ENCODE measurements around the gene MRAS. TPM values are rescaled to one million over a fixed set of nuclear protein-coding genes. Genes with fewer than 3 reads are reported as not detected.

MRAS gene
- total RNA-seq, result 405 TPM
- long read RNA-seq, full-length matches to known transcripts, result 201 of 591 reads
- long read RNA-seq, partial matches to known transcripts, result 101 of 591 reads
- long read RNA-seq, other reads (novel, unspliced or antisense), result 289 of 591 reads

- peak; percentile 93 for DNase-seq
- peak; percentile 81 for ATAC-seq
- intact Hi-C loops (cut with micrococcal nuclease), result no loop called here
Observed at GRCh38 chr3:138347960-138348753, at the start of gene MRAS. Gene MRAS, plus strand, starts transcription at chr3:138348579. Its CDS starts 24,305 bp downstream, at chr3:138372884.

- ATAC-seq (no peak), DNase-seq (no peak)
- intact Hi-C loops (cut with micrococcal nuclease), result no loop called here
Observed at GRCh38 chr3:138300647-138301046, 47.7 kb upstream of the MRAS start.

GRCh38 chr3:138303474-138303873, 44.9 kb upstream of the MRAS start:
- no peak for DNase-seq
- no peak for ATAC-seq
- intact Hi-C loops (cut with micrococcal nuclease), result no loop called here

GRCh38 chr3:138307899-138308298, 40.5 kb upstream of the MRAS start:
- intact Hi-C loops (cut with micrococcal nuclease), result no loop called here
- DNase-seq (no peak), ATAC-seq (no peak)

GRCh38 chr3:138308783-138309182, 39.6 kb upstream of the MRAS start:
- intact Hi-C loops (cut with micrococcal nuclease), result no loop called here
- ATAC-seq (no peak), DNase-seq (no peak)

GRCh38 chr3:138310494-138310893, 37.9 kb upstream of the MRAS start:
- intact Hi-C loops (cut with micrococcal nuclease), result no loop called here
- DNase-seq, result no peak
- no peak for ATAC-seq

GRCh38 chr3:138314751-138315150, 33.6 kb upstream of the MRAS start:
- DNase-seq (no peak), ATAC-seq (no peak)
- intact Hi-C loops (cut with micrococcal nuclease), result no loop called here

GRCh38 chr3:138317687-138318086, 30.7 kb upstream of the MRAS start:
- DNase-seq, result no peak

GRCh38 chr3:138323971-138324370, 24.4 kb upstream of the MRAS start:
- intact Hi-C loops (cut with micrococcal nuclease), result no loop called here
- DNase-seq, result no peak
- ATAC-seq, result no peak

More at GRCh38 chr3:138317687-138318086, 30.7 kb upstream of the MRAS start:
- intact Hi-C loops (cut with micrococcal nuclease), result no loop called here
- no peak for ATAC-seq

- DNase-seq (no peak), ATAC-seq (no peak)
- intact Hi-C loops (cut with micrococcal nuclease), result no loop called here
Observed at GRCh38 chr3:138325990-138326389, 22.4 kb upstream of the MRAS start.

- DNase-seq (no peak), ATAC-seq (no peak)
- intact Hi-C loops (cut with micrococcal nuclease), result no loop called here
Observed at GRCh38 chr3:138326866-138327595, 21.3 kb upstream of the MRAS start.

- no peak for ATAC-seq
- intact Hi-C loops (cut with micrococcal nuclease), result no loop called here
- no peak for DNase-seq
Observed at GRCh38 chr3:138327831-138328230, 20.5 kb upstream of the MRAS start.

GRCh38 chr3:138328341-138328740, 20.0 kb upstream of the MRAS start:
- no peak for ATAC-seq
- intact Hi-C loops (cut with micrococcal nuclease), result no loop called here
- no peak for DNase-seq

GRCh38 chr3:138329127-138329983, 19.0 kb upstream of the MRAS start, which contains the start of gene NME9:
Gene NME9, minus strand, starts transcription at chr3:138329851. Its CDS starts 516 bp downstream, at chr3:138329335.
- intact Hi-C loops (cut with micrococcal nuclease), result no loop called here
- ATAC-seq (peak; percentile 97), DNase-seq (peak; percentile 94)

- intact Hi-C loops (cut with micrococcal nuclease), result no loop called here
- ATAC-seq, result no peak
- no peak for DNase-seq
Observed at GRCh38 chr3:138329984-138330293, 18.4 kb upstream of the MRAS start.

- no peak for DNase-seq
- no peak for ATAC-seq
Observed at GRCh38 chr3:138331143-138331894, 17.1 kb upstream of the MRAS start.

GRCh38 chr3:138332472-138333073, 15.8 kb upstream of the MRAS start:
- DNase-seq (no peak), ATAC-seq (no peak)
- intact Hi-C loops (cut with micrococcal nuclease), result no loop called here

More at GRCh38 chr3:138331143-138331894, 17.1 kb upstream of the MRAS start:
- intact Hi-C loops (cut with micrococcal nuclease), result no loop called here

- intact Hi-C loops (cut with micrococcal nuclease), result no loop called here
Observed at GRCh38 chr3:138334608-138335007, 13.8 kb upstream of the MRAS start.

More at GRCh38 chr3:138334608-138335007, 13.8 kb upstream of the MRAS start:
- DNase-seq, result no peak
- ATAC-seq, result no peak

All from left ventricle myocardium superior (tissue), 1 donor.